SU-DHL-6 (cell line): ENCODE data around the gene WIPF3.

ENCODE experiments used
- H2AFZ ChIP-seq: fragments of 200-600 bp; sonication (generic); 2 replicates; pipeline ENCODE4 v1.6.1; 2014; ENCODE audit warnings: low read depth, mild to moderate bottlenecking, moderate library complexity, mixed read lengths, antibody characterized with exemption, low read length; ENCODE audit not compliant: severe bottlenecking
- H3F3A ChIP-seq: fragments of 200-600 bp; shearing (Covaris generic); 2 replicates; pipeline ENCODE4 v1.6.0; 2016; ENCODE audit warnings: antibody characterized with exemption, mild to moderate bottlenecking; ENCODE audit not compliant: insufficient read depth
- H3K27ac ChIP-seq: fragments of 200-600 bp; sonication (generic); 2 replicates; pipeline ENCODE4 v1.5.1; 2016; ENCODE audit warnings: low read depth, mild to moderate bottlenecking, low read length, moderate library complexity, mixed read lengths
- H3K27me3 ChIP-seq: fragments of 200-600 bp; sonication (generic), shearing (Covaris generic); 2 replicates; pipeline ENCODE4 v1.6.0; 2014; ENCODE audit warnings: mild to moderate bottlenecking, low read length
- H3K36me3 ChIP-seq: fragments of 200-600 bp; sonication (generic); 2 replicates; pipeline ENCODE4 v1.6.1; 2014; ENCODE audit warnings: mild to moderate bottlenecking, low read length, mixed read lengths
- H3K4me2 ChIP-seq: fragments of 300-600, 200-600 bp; shearing (Covaris generic), sonication (generic); 2 replicates; pipeline ENCODE4 v1.6.0; 2014; ENCODE audit warnings: low read length, low read depth, mild to moderate bottlenecking; ENCODE audit not compliant: poor library complexity, severe bottlenecking
- H3K4me3 ChIP-seq: fragments of 200-600 bp; sonication (generic); 2 replicates; pipeline ENCODE4 v1.5.1; 2014; ENCODE audit warnings: antibody characterized with exemption, low read length, mild to moderate bottlenecking, mixed read lengths; ENCODE audit not compliant: insufficient read depth, poor library complexity, severe bottlenecking
- H3K79me2 ChIP-seq: fragments of 200-600 bp; sonication (generic); 2 replicates; pipeline ENCODE4 v1.6.1; 2014; ENCODE audit warnings: mild to moderate bottlenecking, low read length, moderate library complexity; ENCODE audit not compliant: insufficient read depth
- H3K9ac ChIP-seq: fragments of 200-600 bp; sonication (generic); 2 replicates; pipeline ENCODE4 v1.7.0; 2014; ENCODE audit warnings: mild to moderate bottlenecking, low read length
- H3K9me2 ChIP-seq: fragments of 200-600 bp; sonication (generic); replicated peaks from 2 replicates; pipeline ENCODE4 v1.6.1; 2014; ENCODE audit warnings: low read length; ENCODE audit not compliant: insufficient read depth
- H3K9me3 ChIP-seq: fragments of 200-600 bp; sonication (generic); 2 replicates; pipeline ENCODE4 v1.6.1; 2014; ENCODE audit warnings: low read length, mixed read lengths; ENCODE audit not compliant: insufficient read depth
- H4K20me1 ChIP-seq: fragments of 200-600 bp; sonication (generic); 2 replicates; pipeline ENCODE4 v1.6.1; 2014; ENCODE audit warnings: low read depth, mild to moderate bottlenecking, antibody characterized with exemption, low read length, moderate library complexity, mixed read lengths
- CTCF ChIP-seq: fragments of 200-600 bp; sonication (generic); IDR thresholded peaks from one replicate; pipeline ENCODE4 v1.5.1; 2017; ENCODE audit warnings: antibody characterized with exemption, mild to moderate bottlenecking, low read length, moderate library complexity; ENCODE audit not compliant: insufficient read depth, poor library complexity, severe bottlenecking
- EZH2phosphoT487 ChIP-seq: fragments of 200-600 bp; sonication (generic), shearing (Covaris generic); conservative IDR thresholded peaks from 2 replicates; pipeline ENCODE4 v1.6.1; 2018; ENCODE audit warnings: mild to moderate bottlenecking, antibody characterized with exemption, low read length, moderate library complexity, mixed read lengths

WIPF3 gene

GRCh38 chr7:29810297-29810696, 4.0 kb downstream of the WIPF3 start:
- no peak overlapping the region for H3K4me2 ChIP-seq
- no peak overlapping the region for H3K4me3 ChIP-seq
- no peak overlapping the region for H3K9ac ChIP-seq
- H3K36me3 ChIP-seq: no peaks in the 10 kb centered on the region
- no peaks in the 10 kb centered on the region for H3K79me2 ChIP-seq
- H3K27me3 ChIP-seq: no peaks in the 10 kb centered on the region; the same call in 1 of the 2 replicates
- no peaks in the 10 kb centered on the region for H3F3A ChIP-seq
- H3K9me3 ChIP-seq: no peaks in the 10 kb centered on the region
- no peaks in the 10 kb centered on the region for H3K9me2 ChIP-seq
- TF ChIP-seq CTCF (no peak), EZH2phosphoT487 (no peak)
- H2AFZ ChIP-seq: no peak overlapping the region
- no peak overlapping the region for H3K27ac ChIP-seq
- H4K20me1 ChIP-seq: no peaks in the 10 kb centered on the region

DNA sequence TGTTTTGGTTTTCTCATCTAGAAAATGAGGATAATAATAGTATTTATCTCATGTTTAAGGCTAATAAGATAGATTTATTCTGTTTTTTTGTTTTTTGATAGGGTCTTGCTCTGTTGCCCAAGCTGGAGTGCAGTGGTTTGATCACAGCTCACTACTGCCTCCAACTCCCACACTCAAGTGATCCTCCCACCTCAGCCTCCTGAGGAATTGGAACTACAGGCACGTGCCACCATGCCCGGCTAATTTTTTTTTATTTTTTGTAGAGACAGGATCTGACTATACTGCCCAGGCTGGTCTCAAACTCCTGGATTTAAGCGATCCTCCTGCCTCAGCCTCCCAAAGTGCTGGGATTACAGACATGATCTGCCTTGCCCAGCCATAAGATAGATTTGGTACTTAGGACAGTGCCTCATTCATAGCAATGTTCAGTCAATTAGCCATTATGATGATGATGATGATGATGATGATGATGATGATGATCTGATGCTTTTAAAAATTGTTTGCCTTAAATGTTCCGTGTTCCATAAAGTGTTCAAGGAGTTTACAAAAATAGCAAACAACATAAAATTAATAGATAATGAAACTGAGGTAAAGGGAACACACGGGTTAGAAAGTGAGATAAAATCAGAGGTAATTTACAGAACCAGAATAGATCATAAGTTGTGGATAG, 4.6 kb downstream of the WIPF3 start:
- H3K79me2 ChIP-seq: no peaks in the 10 kb centered on the region
- no peak for TF ChIP-seq EZH2phosphoT487
- no peak for TF ChIP-seq CTCF
- H3K36me3 ChIP-seq: no peaks in the 10 kb centered on the region
- H2AFZ ChIP-seq: no peak overlapping the region
- H3K9ac ChIP-seq: no peak overlapping the region
- H3K9me3 ChIP-seq: no peaks in the 10 kb centered on the region
- no peak overlapping the region for H3K4me2 ChIP-seq
- H4K20me1 ChIP-seq: no peaks in the 10 kb centered on the region
- no peak overlapping the region for H3K27ac ChIP-seq
- no peaks in the 10 kb centered on the region for H3K9me2 ChIP-seq
- H3K4me3 ChIP-seq: no peak overlapping the region
- H3F3A ChIP-seq: no peaks in the 10 kb centered on the region
- no peaks in the 10 kb centered on the region for H3K27me3 ChIP-seq

DNA sequence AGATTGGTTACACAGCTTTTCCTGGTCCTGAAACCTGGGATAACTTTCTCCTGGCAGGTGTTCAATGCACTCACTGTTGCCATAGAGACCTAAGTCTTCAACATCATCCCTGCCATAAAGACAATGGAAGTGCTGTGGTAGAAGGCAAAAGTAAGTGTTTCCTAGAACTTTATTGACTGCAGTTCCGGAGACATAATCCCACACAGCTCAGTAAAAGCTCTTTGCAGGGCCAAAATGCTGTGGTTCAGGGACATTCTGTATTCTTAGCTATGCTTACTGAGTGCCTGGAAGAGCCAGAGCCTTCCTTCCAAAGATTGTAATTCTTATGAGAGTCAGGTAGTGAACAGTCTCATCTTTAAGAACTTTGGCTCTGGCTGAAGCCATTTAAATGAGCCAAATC, 5.3 kb downstream of the WIPF3 start:
- no peak overlapping the region for H3K4me3 ChIP-seq
- H3K36me3 ChIP-seq: no peaks in the 10 kb centered on the region
- no peaks in the 10 kb centered on the region for H3K9me3 ChIP-seq
- H3K79me2 ChIP-seq: no peaks in the 10 kb centered on the region
- no peak overlapping the region for H3K27ac ChIP-seq
- no peaks in the 10 kb centered on the region for H3K27me3 ChIP-seq
- no peak overlapping the region for H3K4me2 ChIP-seq
- no peak overlapping the region for H3K9ac ChIP-seq
- H2AFZ ChIP-seq: no peak overlapping the region
- H3K9me2 ChIP-seq: no peaks in the 10 kb centered on the region
- no peaks in the 10 kb centered on the region for H4K20me1 ChIP-seq
- no peak for TF ChIP-seq CTCF
- no peak for TF ChIP-seq EZH2phosphoT487
- H3F3A ChIP-seq: no peaks in the 10 kb centered on the region
